Heart left ventricle (tissue), 13 donors: Measurements from ENCODE around the gene KCTD19.

Source experiments
- POLR2A ChIP-seq, 2 donors: fragments of 450-650 bp; IDR thresholded peaks; one replicate each; pipeline ENCODE4 v1.6.1; 2017; ENCODE audit warnings: antibody characterized with exemption in 2 of 2, mild to moderate bottlenecking in 2 of 2, moderate library complexity in 2 of 2
- TF ChIP-seq, protein P1 (sequence below), 12 donors: fragments of 200-600 bp; sonication (generic) in 4 of 12; IDR thresholded peaks; one replicate each; pipeline versions ENCODE4 v1.5.0 to v1.8.0; 2018 to 2022; ENCODE audit warnings: antibody characterized with exemption in 12 of 12, mild to moderate bottlenecking in 5 of 12
- donor health status: ischemic (EF 13 %, LVEDD 7.1; RV severe dilation, severe dysfunction).
- donor health status: DM: no; HTN: yes; CAD: no.
- donor health status: DM: no; HTN: no; CAD: no.
- donor health status: ischemic (EF 25% LVEDD 6.9; RV normal size, moderate dysfunction).
- donor health status: ischemic (EF 25% LVEDD 5.7; RV mildly dilated, moderate dysfunction).
- donor health status: ischemic (EF 35%, LVEDD 5.7; RV mildly dilated, moderate dysfunction).
- donor health status: nonischemic (EF 11% LVEDD 7.7; RV severe dilation, severe dysfunction).
- donor health status: DM: yes; HTN: yes; CAD: no.
- donor health status: PGD.
- donor health status: ischemic (EF 29% LVEDD 5.4; RV normal size, mild dysfunction).
- donor health status: nonischemic (EF 23%, LVEDD 6.1; RV moderate dilation, normal function).

- TF ChIP-seq POLR2A (IDR thresholded peaks at IDR 0.05) = no peak
- TF ChIP-seq, protein P1, sequence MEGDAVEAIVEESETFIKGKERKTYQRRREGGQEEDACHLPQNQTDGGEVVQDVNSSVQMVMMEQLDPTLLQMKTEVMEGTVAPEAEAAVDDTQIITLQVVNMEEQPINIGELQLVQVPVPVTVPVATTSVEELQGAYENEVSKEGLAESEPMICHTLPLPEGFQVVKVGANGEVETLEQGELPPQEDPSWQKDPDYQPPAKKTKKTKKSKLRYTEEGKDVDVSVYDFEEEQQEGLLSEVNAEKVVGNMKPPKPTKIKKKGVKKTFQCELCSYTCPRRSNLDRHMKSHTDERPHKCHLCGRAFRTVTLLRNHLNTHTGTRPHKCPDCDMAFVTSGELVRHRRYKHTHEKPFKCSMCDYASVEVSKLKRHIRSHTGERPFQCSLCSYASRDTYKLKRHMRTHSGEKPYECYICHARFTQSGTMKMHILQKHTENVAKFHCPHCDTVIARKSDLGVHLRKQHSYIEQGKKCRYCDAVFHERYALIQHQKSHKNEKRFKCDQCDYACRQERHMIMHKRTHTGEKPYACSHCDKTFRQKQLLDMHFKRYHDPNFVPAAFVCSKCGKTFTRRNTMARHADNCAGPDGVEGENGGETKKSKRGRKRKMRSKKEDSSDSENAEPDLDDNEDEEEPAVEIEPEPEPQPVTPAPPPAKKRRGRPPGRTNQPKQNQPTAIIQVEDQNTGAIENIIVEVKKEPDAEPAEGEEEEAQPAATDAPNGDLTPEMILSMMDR (IDR thresholded peaks at IDR 0.05) = no peak
These were observed 24.5 kb downstream of the KCTD19 start for GRCh38 chr16:67302076-67302475.
